GM23338 (cell line): ENCODE measurements around the gene PHLDB3. TPM values are rescaled to one million over a fixed set of nuclear protein-coding genes. Genes with fewer than 3 reads are reported as not detected.

Experiments
- ATAC-seq: fragments of 200-7000 bp; cut with Tn5 transposase; 3 replicates; pipeline ENCODE4 v1.9.1; 2020
- DNase-seq: peaks from one replicate; pipeline ENCODE4 v3.0.0-alpha.2; 2015; ENCODE audit warnings: low spot score
- H2AFZ ChIP-seq: fragments of 200-600 bp; sonication (generic); 2 replicates; pipeline ENCODE4 v1.8.0; 2016; ENCODE audit warnings: antibody characterized with exemption, mild to moderate bottlenecking, moderate library complexity
- H3F3A ChIP-seq: fragments of 200-600 bp; sonication (generic); replicated peaks from 2 replicates; pipeline ENCODE4 v1.8.0; 2017; ENCODE audit warnings: antibody characterized with exemption, mixed run types, low read depth
- H3K27ac ChIP-seq: fragments of 200-600 bp; sonication (generic); 2 replicates; pipeline ENCODE4 v1.6.1; 2016; ENCODE audit warnings: low read depth
- H3K27me3 ChIP-seq: fragments of 200-600 bp; sonication (generic); 2 replicates; pipeline ENCODE4 v1.8.0; 2016; ENCODE audit warnings: mild to moderate bottlenecking, mixed run types, moderate library complexity; ENCODE audit not compliant: insufficient read depth
- H3K36me3 ChIP-seq: fragments of 200-600 bp; sonication (generic); 2 replicates; pipeline ENCODE4 v1.8.0; 2016; ENCODE audit warnings: mild to moderate bottlenecking; ENCODE audit not compliant: insufficient read depth
- H3K4me1 ChIP-seq: fragments of 200-600 bp; sonication (generic); 2 replicates; pipeline ENCODE4 v1.8.0; 2016; ENCODE audit warnings: mild to moderate bottlenecking, moderate library complexity; ENCODE audit not compliant: insufficient read depth
- H3K4me2 ChIP-seq: fragments of 200-600 bp; sonication (generic); 2 replicates; pipeline ENCODE4 v1.7.1; 2017; ENCODE audit warnings: mixed run types
- H3K4me3 ChIP-seq: fragments of 200-600 bp; sonication (generic); 2 replicates; pipeline ENCODE4 v1.6.1; 2016; ENCODE audit warnings: mixed run types
- H3K79me2 ChIP-seq: fragments of 200-600 bp; sonication (generic); replicated peaks from 2 replicates; pipeline ENCODE4 v1.8.0; 2017; ENCODE audit warnings: mild to moderate bottlenecking; ENCODE audit not compliant: insufficient read depth
- H3K9me2 ChIP-seq: fragments of 200-600 bp; sonication (generic); 2 replicates; pipeline ENCODE4 v1.8.0; 2017; ENCODE audit not compliant: insufficient read depth
- H4K20me1 ChIP-seq: fragments of 200-600 bp; sonication (generic); replicated peaks from 2 replicates; pipeline ENCODE4 v1.8.0; 2017; ENCODE audit warnings: mild to moderate bottlenecking; ENCODE audit not compliant: insufficient read depth
- H3K27ac Mint-ChIP-seq: 2 replicates; pipeline ENCODE4 v1.8.0; 2020; ENCODE audit warnings: inconsistent platforms, mild to moderate bottlenecking, moderate library complexity, mixed read lengths
- H3K27me3 Mint-ChIP-seq: 3 replicates; pipeline ENCODE4 v1.8.0; 2022; ENCODE audit warnings: low read depth, mild to moderate bottlenecking, moderate library complexity, mixed read lengths, inconsistent platforms; ENCODE audit not compliant: insufficient read depth, poor library complexity
- H3K36me3 Mint-ChIP-seq: 3 replicates; pipeline ENCODE4 v1.8.0; 2021; ENCODE audit warnings: low read depth, mild to moderate bottlenecking, inconsistent platforms, moderate library complexity, mixed read lengths
- H3K4me1 Mint-ChIP-seq: 3 replicates; pipeline ENCODE4 v1.8.0; 2020; ENCODE audit warnings: mild to moderate bottlenecking, inconsistent platforms, mixed read lengths
- H3K4me3 Mint-ChIP-seq: 3 replicates; pipeline ENCODE4 v1.8.0; 2021; ENCODE audit warnings: moderate library complexity, mild to moderate bottlenecking, inconsistent platforms, mixed read lengths
- H3K9me3 Mint-ChIP-seq: 3 replicates; pipeline ENCODE4 v1.8.0; 2020; ENCODE audit warnings: moderate library complexity, mild to moderate bottlenecking, inconsistent platforms, mixed read lengths
- CTCF ChIP-seq, 2 experiments: fragments of 200-600 bp in 1 of 2; sonication (generic) in 1 of 2; conservative IDR thresholded peaks; 2 replicates each; pipeline versions ENCODE4 v1.5.1 to v1.6.1; 2016 to 2017; ENCODE audit warnings: antibody characterized with exemption in 2 of 2, low read depth in 2 of 2, mild to moderate bottlenecking in 2 of 2, moderate library complexity in 1 of 2
- EZH2 ChIP-seq: fragments of 200-600 bp; sonication (generic); IDR thresholded peaks from one replicate; pipeline ENCODE4 v1.8.0; 2017; ENCODE audit warnings: antibody characterized with exemption, mild to moderate bottlenecking, low read depth; ENCODE audit not compliant: unreplicated experiment
- JUNB ChIP-seq: IDR thresholded peaks from one replicate; pipeline ENCODE4 v1.6.1; 2016; ENCODE audit warnings: antibody characterized with exemption; ENCODE audit not compliant: unreplicated experiment
- NANOG ChIP-seq: IDR thresholded peaks from 2 replicates; pipeline ENCODE4 v1.6.1; 2016; ENCODE audit warnings: antibody characterized with exemption, borderline replicate concordance
- POLR2AphosphoS5 ChIP-seq: IDR thresholded peaks from 2 replicates; pipeline ENCODE4 v1.6.1; 2016; ENCODE audit warnings: antibody characterized with exemption, low read depth
- STAT1 ChIP-seq: IDR thresholded peaks from one replicate; pipeline ENCODE4 v1.6.1; 2016; ENCODE audit warnings: antibody characterized with exemption; ENCODE audit not compliant: unreplicated experiment
- ZNF114 ChIP-seq: fragments of 250-450 bp; sonication (Bioruptor Pico); IDR thresholded peaks from 2 replicates; pipeline ENCODE4 v1.5.0; 2020; ENCODE audit warnings: mild to moderate bottlenecking, moderate library complexity
- polyA plus RNA-seq: library from polyadenylated mRNA; unstranded; fragments of >200 nt; fragmentation: Nextera tagmentation; extraction: Ambion mirVana; gene quantifications from 2 replicates; pipeline ENCODE4 v1.2.1, GENCODE V29; 2016
- total RNA-seq: library from RNA; depleted of rRNA; stranded (reverse); fragments of >200 nt; shearing (Covaris generic); gene quantifications from 2 replicates; pipeline ENCODE4 v1.2.3, GENCODE V29; 2014
- TF ChIP-seq, protein P1 (sequence below): IDR thresholded peaks from one replicate; pipeline ENCODE4 v1.6.1; 2018; ENCODE audit warnings: antibody characterized with exemption; ENCODE audit not compliant: unreplicated experiment
- TF ChIP-seq, protein P2 (sequence below): fragments of 250-450 bp; sonication (Bioruptor Pico); IDR thresholded peaks from 2 replicates; pipeline ENCODE4 v1.5.0; 2020; ENCODE audit warnings: mild to moderate bottlenecking, moderate library complexity

PHLDB3 gene
- total and polyA plus RNA-seq, 2 experiments from 2014 or later = 6.3 to 15.4 TPM

GRCh38 chr19:43489979-43490599 lies 14.5 kb downstream of the PHLDB3 start (continued):
- TF ChIP-seq, protein P1, sequence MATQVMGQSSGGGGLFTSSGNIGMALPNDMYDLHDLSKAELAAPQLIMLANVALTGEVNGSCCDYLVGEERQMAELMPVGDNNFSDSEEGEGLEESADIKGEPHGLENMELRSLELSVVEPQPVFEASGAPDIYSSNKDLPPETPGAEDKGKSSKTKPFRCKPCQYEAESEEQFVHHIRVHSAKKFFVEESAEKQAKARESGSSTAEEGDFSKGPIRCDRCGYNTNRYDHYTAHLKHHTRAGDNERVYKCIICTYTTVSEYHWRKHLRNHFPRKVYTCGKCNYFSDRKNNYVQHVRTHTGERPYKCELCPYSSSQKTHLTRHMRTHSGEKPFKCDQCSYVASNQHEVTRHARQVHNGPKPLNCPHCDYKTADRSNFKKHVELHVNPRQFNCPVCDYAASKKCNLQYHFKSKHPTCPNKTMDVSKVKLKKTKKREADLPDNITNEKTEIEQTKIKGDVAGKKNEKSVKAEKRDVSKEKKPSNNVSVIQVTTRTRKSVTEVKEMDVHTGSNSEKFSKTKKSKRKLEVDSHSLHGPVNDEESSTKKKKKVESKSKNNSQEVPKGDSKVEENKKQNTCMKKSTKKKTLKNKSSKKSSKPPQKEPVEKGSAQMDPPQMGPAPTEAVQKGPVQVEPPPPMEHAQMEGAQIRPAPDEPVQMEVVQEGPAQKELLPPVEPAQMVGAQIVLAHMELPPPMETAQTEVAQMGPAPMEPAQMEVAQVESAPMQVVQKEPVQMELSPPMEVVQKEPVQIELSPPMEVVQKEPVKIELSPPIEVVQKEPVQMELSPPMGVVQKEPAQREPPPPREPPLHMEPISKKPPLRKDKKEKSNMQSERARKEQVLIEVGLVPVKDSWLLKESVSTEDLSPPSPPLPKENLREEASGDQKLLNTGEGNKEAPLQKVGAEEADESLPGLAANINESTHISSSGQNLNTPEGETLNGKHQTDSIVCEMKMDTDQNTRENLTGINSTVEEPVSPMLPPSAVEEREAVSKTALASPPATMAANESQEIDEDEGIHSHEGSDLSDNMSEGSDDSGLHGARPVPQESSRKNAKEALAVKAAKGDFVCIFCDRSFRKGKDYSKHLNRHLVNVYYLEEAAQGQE = no peak

DNA sequence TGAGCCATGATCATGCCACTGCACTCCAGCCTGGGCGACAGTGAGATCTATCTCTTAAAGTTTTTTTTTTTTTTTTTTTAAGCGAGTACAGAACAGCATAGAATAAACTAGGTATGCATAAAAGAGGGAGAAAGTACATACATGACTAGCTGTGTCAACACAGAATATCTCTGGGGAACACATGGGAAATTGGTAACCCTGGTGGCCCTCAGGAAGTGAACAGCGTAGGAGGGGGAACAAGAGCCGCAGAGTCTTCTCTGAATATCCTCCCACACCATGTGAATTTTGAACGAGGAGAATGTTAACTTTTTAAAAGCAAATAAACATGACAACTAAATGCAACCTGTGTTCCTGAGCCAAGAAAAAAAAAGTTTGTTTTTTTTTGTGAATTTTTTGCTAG lies 15.2 kb downstream of the PHLDB3 start:
- Histone ChIP-seq H3F3A (no peaks in the 10 kb centered on the region), H3K27ac (no peak overlapping the region), H3K36me3 (no peaks in the 10 kb centered on the region), H2AFZ (no peak overlapping the region), H3K4me1 (no peaks in the 10 kb centered on the region), H3K27me3 (no peaks in the 10 kb centered on the region), H3K9me2 (no peaks in the 10 kb centered on the region), H3K79me2 (no peaks in the 10 kb centered on the region), H3K4me2 (no peak overlapping the region), H4K20me1 (0 out of 2 replicates have a peak, but pooled peaks cover 1% of the 10 kb centered on the region), H3K4me3 (no peak overlapping the region)
- H3K9me3 Mint-ChIP-seq = no peaks in the 10 kb centered on the region
- H3K4me1 Mint-ChIP-seq = 0 out of 3 replicates have a peak, but pooled peaks cover under 1% of the 10 kb centered on the region
- no peaks in the 10 kb centered on the region for H3K36me3 Mint-ChIP-seq
- H3K4me3 Mint-ChIP-seq = no peak overlapping the region
- peaks cover 1% of the 10 kb centered on the region for H3K27me3 Mint-ChIP-seq
- no peak for DNase-seq
- ATAC-seq = no peak
- H3K27ac Mint-ChIP-seq = no peak overlapping the region
- TF ChIP-seq EZH2 = no peak
- TF ChIP-seq, protein P1 = no peak
- no peak for TF ChIP-seq CTCF (conservative IDR thresholded peaks at IDR 0.05; ENCODE audit: low read depth in 2 of 2)
- TF ChIP-seq POLR2AphosphoS5 = no peak
- TF ChIP-seq ZNF114 (CRISPR knock-in tag) = no peak
- TF ChIP-seq STAT1 = no peak
- no peak for TF ChIP-seq NANOG
- TF ChIP-seq, protein P2, sequence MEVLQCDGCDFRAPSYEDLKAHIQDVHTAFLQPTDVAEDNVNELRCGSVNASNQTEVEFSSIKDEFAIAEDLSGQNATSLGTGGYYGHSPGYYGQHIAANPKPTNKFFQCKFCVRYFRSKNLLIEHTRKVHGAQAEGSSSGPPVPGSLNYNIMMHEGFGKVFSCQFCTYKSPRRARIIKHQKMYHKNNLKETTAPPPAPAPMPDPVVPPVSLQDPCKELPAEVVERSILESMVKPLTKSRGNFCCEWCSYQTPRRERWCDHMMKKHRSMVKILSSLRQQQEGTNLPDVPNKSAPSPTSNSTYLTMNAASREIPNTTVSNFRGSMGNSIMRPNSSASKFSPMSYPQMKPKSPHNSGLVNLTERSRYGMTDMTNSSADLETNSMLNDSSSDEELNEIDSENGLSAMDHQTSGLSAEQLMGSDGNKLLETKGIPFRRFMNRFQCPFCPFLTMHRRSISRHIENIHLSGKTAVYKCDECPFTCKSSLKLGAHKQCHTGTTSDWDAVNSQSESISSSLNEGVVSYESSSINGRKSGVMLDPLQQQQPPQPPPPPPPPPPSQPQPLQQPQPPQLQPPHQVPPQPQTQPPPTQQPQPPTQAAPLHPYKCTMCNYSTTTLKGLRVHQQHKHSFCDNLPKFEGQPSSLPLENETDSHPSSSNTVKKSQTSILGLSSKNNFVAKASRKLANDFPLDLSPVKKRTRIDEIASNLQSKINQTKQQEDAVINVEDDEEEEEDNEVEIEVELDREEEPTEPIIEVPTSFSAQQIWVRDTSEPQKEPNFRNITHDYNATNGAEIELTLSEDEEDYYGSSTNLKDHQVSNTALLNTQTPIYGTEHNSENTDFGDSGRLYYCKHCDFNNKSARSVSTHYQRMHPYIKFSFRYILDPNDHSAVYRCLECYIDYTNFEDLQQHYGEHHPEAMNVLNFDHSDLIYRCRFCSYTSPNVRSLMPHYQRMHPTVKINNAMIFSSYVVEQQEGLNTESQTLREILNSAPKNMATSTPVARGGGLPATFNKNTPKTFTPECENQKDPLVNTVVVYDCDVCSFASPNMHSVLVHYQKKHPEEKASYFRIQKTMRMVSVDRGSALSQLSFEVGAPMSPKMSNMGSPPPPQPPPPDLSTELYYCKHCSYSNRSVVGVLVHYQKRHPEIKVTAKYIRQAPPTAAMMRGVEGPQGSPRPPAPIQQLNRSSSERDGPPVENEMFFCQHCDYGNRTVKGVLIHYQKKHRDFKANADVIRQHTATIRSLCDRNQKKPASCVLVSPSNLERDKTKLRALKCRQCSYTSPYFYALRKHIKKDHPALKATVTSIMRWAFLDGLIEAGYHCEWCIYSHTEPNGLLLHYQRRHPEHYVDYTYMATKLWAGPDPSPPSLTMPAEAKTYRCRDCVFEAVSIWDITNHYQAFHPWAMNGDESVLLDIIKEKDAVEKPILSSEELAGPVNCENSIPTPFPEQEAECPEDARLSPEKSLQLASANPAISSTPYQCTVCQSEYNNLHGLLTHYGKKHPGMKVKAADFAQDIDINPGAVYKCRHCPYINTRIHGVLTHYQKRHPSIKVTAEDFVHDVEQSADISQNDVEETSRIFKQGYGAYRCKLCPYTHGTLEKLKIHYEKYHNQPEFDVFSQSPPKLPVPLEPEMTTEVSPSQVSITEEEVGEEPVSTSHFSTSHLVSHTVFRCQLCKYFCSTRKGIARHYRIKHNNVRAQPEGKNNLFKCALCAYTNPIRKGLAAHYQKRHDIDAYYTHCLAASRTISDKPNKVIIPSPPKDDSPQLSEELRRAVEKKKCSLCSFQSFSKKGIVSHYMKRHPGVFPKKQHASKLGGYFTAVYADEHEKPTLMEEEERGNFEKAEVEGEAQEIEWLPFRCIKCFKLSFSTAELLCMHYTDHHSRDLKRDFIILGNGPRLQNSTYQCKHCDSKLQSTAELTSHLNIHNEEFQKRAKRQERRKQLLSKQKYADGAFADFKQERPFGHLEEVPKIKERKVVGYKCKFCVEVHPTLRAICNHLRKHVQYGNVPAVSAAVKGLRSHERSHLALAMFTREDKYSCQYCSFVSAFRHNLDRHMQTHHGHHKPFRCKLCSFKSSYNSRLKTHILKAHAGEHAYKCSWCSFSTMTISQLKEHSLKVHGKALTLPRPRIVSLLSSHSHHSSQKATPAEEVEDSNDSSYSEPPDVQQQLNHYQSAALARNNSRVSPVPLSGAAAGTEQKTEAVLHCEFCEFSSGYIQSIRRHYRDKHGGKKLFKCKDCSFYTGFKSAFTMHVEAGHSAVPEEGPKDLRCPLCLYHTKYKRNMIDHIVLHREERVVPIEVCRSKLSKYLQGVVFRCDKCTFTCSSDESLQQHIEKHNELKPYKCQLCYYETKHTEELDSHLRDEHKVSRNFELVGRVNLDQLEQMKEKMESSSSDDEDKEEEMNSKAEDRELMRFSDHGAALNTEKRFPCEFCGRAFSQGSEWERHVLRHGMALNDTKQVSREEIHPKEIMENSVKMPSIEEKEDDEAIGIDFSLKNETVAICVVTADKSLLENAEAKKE = no peak
- no peak for TF ChIP-seq JUNB
